A172 (cell line): ENCODE data around the gene TMEM237. TPM values are rescaled to one million over a fixed set of nuclear protein-coding genes. Genes with fewer than 3 reads are reported as not detected.

Experiments
- DNase-seq: peaks from one replicate; pipeline ENCODE4 v3.0.0-alpha.2; 2015; ENCODE audit warnings: low spot score
- total RNA-seq: library from RNA; depleted of rRNA; stranded (reverse); fragments of >200 nt; shearing (Covaris generic); gene quantifications from 2 replicates; pipeline ENCODE4 v1.2.3, GENCODE V29; 2014

TMEM237 gene
- total RNA-seq, 1 experiment from 2014 or later = 107 TPM

- DNase-seq = peak; percentile 60
Observed at GRCh38 chr2:201642579-201643215, 606 bp downstream of the TMEM237 start.

GRCh38 chr2:201642086-201642578, 1.2 kb downstream of the TMEM237 start:
- DNase-seq = no peak

- DNase-seq = no peak
Observed at GRCh38 chr2:201639205-201639604, 4.1 kb downstream of the TMEM237 start.

GRCh38 chr2:201638326-201638725, 5.0 kb downstream of the TMEM237 start:
- no peak for DNase-seq

- DNase-seq = no peak
Observed at GRCh38 chr2:201633661-201634249, 9.5 kb downstream of the TMEM237 start.

GRCh38 chr2:201631041-201631440, 12.3 kb downstream of the TMEM237 start:
- DNase-seq = no peak

- DNase-seq = no peak
Observed at GRCh38 chr2:201630577-201630976, 12.7 kb downstream of the TMEM237 start.

- DNase-seq = no peak
Observed at GRCh38 chr2:201628545-201628944, 14.8 kb downstream of the TMEM237 start.

GRCh38 chr2:201622306-201622970, 20.9 kb downstream of the TMEM237 start:
- no peak for DNase-seq

GRCh38 chr2:201621293-201621999, 21.9 kb downstream of the TMEM237 start:
- no peak for DNase-seq

- no peak for DNase-seq
Observed at GRCh38 chr2:201618744-201619662, 24.3 kb downstream of the TMEM237 start.

- DNase-seq = no peak
Observed at GRCh38 chr2:201608021-201608420, 35.3 kb downstream of the TMEM237 start.

GRCh38 chr2:201607568-201607967, 35.7 kb downstream of the TMEM237 start:
- DNase-seq = no peak

GRCh38 chr2:201600906-201601305, 42.4 kb downstream of the TMEM237 start:
- DNase-seq = no peak

GRCh38 chr2:201597397-201597796, 45.9 kb downstream of the TMEM237 start:
- no peak for DNase-seq

GRCh38 chr2:201580486-201580885, 62.8 kb downstream of the TMEM237 start:
- DNase-seq = no peak

- DNase-seq = no peak
Observed at GRCh38 chr2:201579536-201579935, 63.8 kb downstream of the TMEM237 start.

- no peak for DNase-seq
Observed at GRCh38 chr2:201575971-201576370, 67.3 kb downstream of the TMEM237 start.

GRCh38 chr2:201574766-201575165, 68.5 kb downstream of the TMEM237 start:
- no peak for DNase-seq

GRCh38 chr2:201572846-201573508, 70.3 kb downstream of the TMEM237 start:
- no peak for DNase-seq
